ENCODE data around the gene KCNN2.
A peak's percentile ranks its signal among the peaks of the same experiment; 100 is the strongest.
"Not testable (repeated sequence)": the region's sequence is repeated elsewhere in the genome, so short reads cannot be mapped to it uniquely, and the experiment has no call there.

Gene KCNN2

GRCh38 chr5:114427204-114427603, 65.3 kb downstream of the KCNN2 start:
- no peak for DNase-seq

GRCh38 chr5:114430532-114430931, 68.7 kb downstream of the KCNN2 start:
- no peak for DNase-seq

GRCh38 chr5:114432684-114433083, 70.8 kb downstream of the KCNN2 start:
- not testable (repeated sequence) for DNase-seq

- DNase-seq = no peak
Observed at GRCh38 chr5:114434396-114435219, 72.7 kb downstream of the KCNN2 start.

GRCh38 chr5:114435220-114435481, 73.3 kb downstream of the KCNN2 start:
- no peak for DNase-seq

- DNase-seq = no peak
Observed at GRCh38 chr5:114435885-114436299, 74.0 kb downstream of the KCNN2 start.

GRCh38 chr5:114437936-114438335, 76.1 kb downstream of the KCNN2 start:
- no peak for DNase-seq

- DNase-seq = no peak
Observed at GRCh38 chr5:114438471-114438870, 76.6 kb downstream of the KCNN2 start.

- DNase-seq = no peak
Observed at GRCh38 chr5:114447084-114447773, 85.4 kb downstream of the KCNN2 start.

GRCh38 chr5:114448481-114448880, 86.6 kb downstream of the KCNN2 start:
- no peak for DNase-seq

GRCh38 chr5:114449860-114450421, 88.1 kb downstream of the KCNN2 start:
- DNase-seq = peak; percentile 24

GRCh38 chr5:114450437-114450836, 88.6 kb downstream of the KCNN2 start:
- no peak for DNase-seq

- DNase-seq = no peak
Observed at GRCh38 chr5:114458726-114459125, 96.9 kb downstream of the KCNN2 start.

GRCh38 chr5:114467171-114467570, 105.3 kb downstream of the KCNN2 start:
- DNase-seq = no peak

- no peak for DNase-seq
Observed at GRCh38 chr5:114467729-114468128, 105.9 kb downstream of the KCNN2 start.

GRCh38 chr5:114469372-114469771, 107.5 kb downstream of the KCNN2 start:
- DNase-seq = no peak

GRCh38 chr5:114471529-114471928, 109.7 kb downstream of the KCNN2 start:
- DNase-seq = no peak

- no peak for DNase-seq
Observed at GRCh38 chr5:114473541-114473940, 111.7 kb downstream of the KCNN2 start.

- DNase-seq = no peak
Observed at GRCh38 chr5:114477816-114478334, 116.0 kb downstream of the KCNN2 start.

- no peak for DNase-seq
Observed at GRCh38 chr5:114500756-114501155, 138.9 kb downstream of the KCNN2 start.

GRCh38 chr5:114504560-114504959, 142.7 kb downstream of the KCNN2 start:
- DNase-seq = no peak

GRCh38 chr5:114524221-114524620, 162.4 kb downstream of the KCNN2 start:
- no peak for DNase-seq

- no peak for DNase-seq
Observed at GRCh38 chr5:114544561-114544960, 182.7 kb downstream of the KCNN2 start.
